ENCODE results near the gene TFDP2. TPM values are rescaled to one million over a fixed set of nuclear protein-coding genes. Genes with fewer than 3 reads are reported as not detected.

The TFDP2 gene
- 26.5 TPM for total RNA-seq
- 10 to 100 TPM; 12.3 to 21.1 (median 13.5) TPM for polyA plus RNA-seq

- peak within 1 kb of the TSS; percentile 85 to 94 (median 92) for H3K4me3 Mint-ChIP-seq
- Histone ChIP-seq H3K27me3 (ENCODE audit: control insufficient read depth, insufficient read depth, low read length) (peaks cover 2% of the 10 kb centered on the region), H3K4me3 (ENCODE audit: low read depth, low read length) (peak within 1 kb of the TSS; percentile 91), H3K36me3 (ENCODE audit: control insufficient read depth, insufficient read depth, low read length) (no peaks in the 10 kb centered on the region), H3K9me3 (ENCODE audit: control insufficient read depth in 2 of 2, low read length in 2 of 2) (no peaks in the 10 kb centered on the region), H3K27ac (ENCODE audit: insufficient read depth, low read length, poor library complexity, severe bottlenecking) (peak within 1 kb of the TSS; percentile 47), H3K4me1 (ENCODE audit: control insufficient read depth, insufficient read depth, low read length, poor library complexity, severe bottlenecking) (peaks cover 10% of the 10 kb centered on the region)
- peak; percentile 99 for ATAC-seq (ENCODE audit: low read depth in 2 of 2)
- H3K4me1 Mint-ChIP-seq = peaks cover 19 to 31% (median 24%) of the 10 kb centered on the region in 4 donors
- H3K36me3 Mint-ChIP-seq = no peaks in the 10 kb centered on the region
- peaks cover 10% of the 10 kb centered on the region for H3K27me3 Mint-ChIP-seq
- peak; percentile 73 to 91 (median 85) for DNase-seq
- H3K27ac Mint-ChIP-seq = peak within 1 kb of the TSS; percentile 66 to 90 (median 87)
- no peaks in the 10 kb centered on the region for H3K9me3 Mint-ChIP-seq
Measured at GRCh38 chr3:142148792-142149672, at the start of gene TFDP2. Gene TFDP2, minus strand, starts transcription at chr3:142149544. Its CDS starts 47,795 bp downstream, at chr3:142101749.

GRCh38 chr3:142188846-142189245 is 39.5 kb upstream of the TFDP2 start:
- Histone ChIP-seq H3K4me1 (ENCODE audit: control insufficient read depth, insufficient read depth, low read length, poor library complexity, severe bottlenecking) (no peaks in the 10 kb centered on the region), H3K4me3 (ENCODE audit: low read depth, low read length) (no peak overlapping the region), H3K27ac (ENCODE audit: insufficient read depth, low read length, poor library complexity, severe bottlenecking) (no peak overlapping the region), H3K9me3 (ENCODE audit: control insufficient read depth in 2 of 2, low read length in 2 of 2) (no peaks in the 10 kb centered on the region), H3K36me3 (ENCODE audit: control insufficient read depth, insufficient read depth, low read length) (peaks cover 4% of the 10 kb centered on the region), H3K27me3 (ENCODE audit: control insufficient read depth, insufficient read depth, low read length) (no peaks in the 10 kb centered on the region)
- Mint-ChIP-seq H3K27me3 (no peaks in the 10 kb centered on the region), H3K4me1 (peaks cover 0 to 8% (median 0%) of the 10 kb centered on the region in 4 donors), H3K4me3 (no peak overlapping the region), H3K9me3 (no peaks in the 10 kb centered on the region), H3K27ac (no peak overlapping the region), H3K36me3 (peaks cover 36% of the 10 kb centered on the region)
- DNase-seq (no peak), ATAC-seq (ENCODE audit: low read depth in 2 of 2) (no peak)

- DNase-seq (peak; percentile 6 to 40 (median 11)), ATAC-seq (ENCODE audit: low read depth in 2 of 2) (no peak)
- Mint-ChIP-seq H3K4me1 (no peaks in the 10 kb centered on the region), H3K27ac (peak overlapping the region in 1 of 3 donors; percentile 42), H3K4me3 (no peak overlapping the region), H3K27me3 (no peaks in the 10 kb centered on the region), H3K36me3 (peaks cover 40% of the 10 kb centered on the region), H3K9me3 (no peaks in the 10 kb centered on the region)
- H3K9me3 ChIP-seq (ENCODE audit: control insufficient read depth in 2 of 2, low read length in 2 of 2) = no peaks in the 10 kb centered on the region
- H3K4me3 ChIP-seq (ENCODE audit: low read depth, low read length) = no peak overlapping the region
- no peak overlapping the region for H3K27ac ChIP-seq (ENCODE audit: insufficient read depth, low read length, poor library complexity, severe bottlenecking)
- H3K27me3 ChIP-seq (ENCODE audit: control insufficient read depth, insufficient read depth, low read length) = no peaks in the 10 kb centered on the region
- H3K36me3 ChIP-seq (ENCODE audit: control insufficient read depth, insufficient read depth, low read length) = peaks cover 9% of the 10 kb centered on the region
- H3K4me1 ChIP-seq (ENCODE audit: control insufficient read depth, insufficient read depth, low read length, poor library complexity, severe bottlenecking) = no peaks in the 10 kb centered on the region
Measured at GRCh38 chr3:142180761-142181362, 31.5 kb upstream of the TFDP2 start.

GRCh38 chr3:142175478-142175877 is 26.1 kb upstream of the TFDP2 start:
- H3K4me1 Mint-ChIP-seq = no peaks in the 10 kb centered on the region
- H3K27me3 Mint-ChIP-seq = no peaks in the 10 kb centered on the region
- DNase-seq (no peak), ATAC-seq (ENCODE audit: low read depth in 2 of 2) (no peak)
- Histone ChIP-seq H3K36me3 (ENCODE audit: control insufficient read depth, insufficient read depth, low read length) (peaks cover 4% of the 10 kb centered on the region), H3K4me3 (ENCODE audit: low read depth, low read length) (no peak overlapping the region), H3K27me3 (ENCODE audit: control insufficient read depth, insufficient read depth, low read length) (no peaks in the 10 kb centered on the region), H3K27ac (ENCODE audit: insufficient read depth, low read length, poor library complexity, severe bottlenecking) (no peak overlapping the region), H3K9me3 (ENCODE audit: control insufficient read depth in 2 of 2, low read length in 2 of 2) (no peaks in the 10 kb centered on the region), H3K4me1 (ENCODE audit: control insufficient read depth, insufficient read depth, low read length, poor library complexity, severe bottlenecking) (no peaks in the 10 kb centered on the region)
- H3K9me3 Mint-ChIP-seq = no peaks in the 10 kb centered on the region
- peaks cover 35% of the 10 kb centered on the region for H3K36me3 Mint-ChIP-seq
- H3K4me3 Mint-ChIP-seq = no peak overlapping the region
- H3K27ac Mint-ChIP-seq = no peak overlapping the region

GRCh38 chr3:142174559-142174958 is 25.2 kb upstream of the TFDP2 start:
- no peak overlapping the region for H3K27ac ChIP-seq (ENCODE audit: insufficient read depth, low read length, poor library complexity, severe bottlenecking)
- H3K27me3 Mint-ChIP-seq = no peaks in the 10 kb centered on the region
- DNase-seq = no peak
- H3K27me3 ChIP-seq (ENCODE audit: control insufficient read depth, insufficient read depth, low read length) = no peaks in the 10 kb centered on the region
- no peak overlapping the region for H3K27ac Mint-ChIP-seq
- H3K4me3 Mint-ChIP-seq = no peak overlapping the region
- H3K4me1 Mint-ChIP-seq = no peaks in the 10 kb centered on the region
- no peaks in the 10 kb centered on the region for H3K9me3 Mint-ChIP-seq
- H3K36me3 ChIP-seq (ENCODE audit: control insufficient read depth, insufficient read depth, low read length) = peaks cover 6% of the 10 kb centered on the region
- H3K9me3 ChIP-seq (ENCODE audit: control insufficient read depth in 2 of 2, low read length in 2 of 2) = no peaks in the 10 kb centered on the region
- no peak for ATAC-seq (ENCODE audit: low read depth in 2 of 2)
- no peak overlapping the region for H3K4me3 ChIP-seq (ENCODE audit: low read depth, low read length)
- no peaks in the 10 kb centered on the region for H3K4me1 ChIP-seq (ENCODE audit: control insufficient read depth, insufficient read depth, low read length, poor library complexity, severe bottlenecking)
- H3K36me3 Mint-ChIP-seq = peaks cover 36% of the 10 kb centered on the region

GRCh38 chr3:142168514-142168913 is 19.2 kb upstream of the TFDP2 start:
- H3K36me3 ChIP-seq (ENCODE audit: control insufficient read depth, insufficient read depth, low read length) = peaks cover 13% of the 10 kb centered on the region
- no peak overlapping the region for H3K4me3 ChIP-seq (ENCODE audit: low read depth, low read length)
- no peaks in the 10 kb centered on the region for H3K9me3 ChIP-seq (ENCODE audit: control insufficient read depth in 2 of 2, low read length in 2 of 2)
- H3K27ac ChIP-seq (ENCODE audit: insufficient read depth, low read length, poor library complexity, severe bottlenecking) = no peak overlapping the region
- H3K27me3 ChIP-seq (ENCODE audit: control insufficient read depth, insufficient read depth, low read length) = no peaks in the 10 kb centered on the region
- Mint-ChIP-seq H3K4me1 (no peaks in the 10 kb centered on the region), H3K27me3 (no peaks in the 10 kb centered on the region), H3K4me3 (no peak overlapping the region), H3K27ac (no peak overlapping the region), H3K36me3 (peaks cover 32% of the 10 kb centered on the region), H3K9me3 (no peaks in the 10 kb centered on the region)
- no peaks in the 10 kb centered on the region for H3K4me1 ChIP-seq (ENCODE audit: control insufficient read depth, insufficient read depth, low read length, poor library complexity, severe bottlenecking)
- no peak for ATAC-seq (ENCODE audit: low read depth in 2 of 2)
- DNase-seq = no peak

- Histone ChIP-seq H3K9me3 (ENCODE audit: control insufficient read depth in 2 of 2, low read length in 2 of 2) (no peaks in the 10 kb centered on the region), H3K27ac (ENCODE audit: insufficient read depth, low read length, poor library complexity, severe bottlenecking) (no peak overlapping the region), H3K27me3 (ENCODE audit: control insufficient read depth, insufficient read depth, low read length) (no peaks in the 10 kb centered on the region), H3K4me1 (ENCODE audit: control insufficient read depth, insufficient read depth, low read length, poor library complexity, severe bottlenecking) (no peaks in the 10 kb centered on the region), H3K36me3 (ENCODE audit: control insufficient read depth, insufficient read depth, low read length) (peaks cover 12% of the 10 kb centered on the region), H3K4me3 (ENCODE audit: low read depth, low read length) (no peak overlapping the region)
- Mint-ChIP-seq H3K4me3 (no peak overlapping the region), H3K27ac (no peak overlapping the region), H3K27me3 (no peaks in the 10 kb centered on the region), H3K36me3 (peaks cover 28% of the 10 kb centered on the region), H3K9me3 (no peaks in the 10 kb centered on the region), H3K4me1 (no peaks in the 10 kb centered on the region)
- no peak for ATAC-seq (ENCODE audit: low read depth in 2 of 2)
- no peak for DNase-seq
Measured at GRCh38 chr3:142165194-142165593, 15.8 kb upstream of the TFDP2 start.

All from CD4-positive, CD25-positive, alpha-beta regulatory T cell (primary cell).